Neural progenitor cell (in vitro differentiated cells): ENCODE results near the gene UEVLD. TPM values are rescaled to one million over a fixed set of nuclear protein-coding genes. Genes with fewer than 3 reads are reported as not detected.

Experiments used
- DNase-seq: peaks from one replicate; pipeline ENCODE4 v3.0.0-alpha.2; 2016; ENCODE audit warnings: low spot score
- H2AFZ ChIP-seq: fragments of 200-600 bp; sonication (generic); replicated peaks from 2 replicates; pipeline ENCODE4 v1.6.1; 2016; ENCODE audit warnings: antibody characterized with exemption
- H3F3A ChIP-seq: fragments of 200-600 bp; sonication (generic); 2 replicates; pipeline ENCODE4 v1.6.1; 2016; ENCODE audit warnings: antibody characterized with exemption, low read depth
- H3K27ac ChIP-seq: fragments of 200-600 bp; sonication (generic); 2 replicates; pipeline ENCODE4 v1.5.1; 2016; ENCODE audit warnings: mild to moderate bottlenecking
- H3K27me3 ChIP-seq: fragments of 200-600 bp; sonication (generic); 2 replicates; pipeline ENCODE4 v1.6.1; 2016; ENCODE audit warnings: mild to moderate bottlenecking, moderate library complexity
- H3K36me3 ChIP-seq: fragments of 200-600 bp; sonication (generic); 2 replicates; pipeline ENCODE4 v1.5.1; 2016
- H3K4me1 ChIP-seq: fragments of 200-600 bp; sonication (generic); 2 replicates; pipeline ENCODE4 v1.6.1; 2016; ENCODE audit warnings: mixed run types
- H3K4me2 ChIP-seq: fragments of 200-600 bp; sonication (generic); 2 replicates; pipeline ENCODE4 v1.6.1; 2016
- H3K4me3 ChIP-seq: fragments of 200-600 bp; sonication (generic); 2 replicates; pipeline ENCODE4 v1.5.1; 2016
- H3K79me2 ChIP-seq: fragments of 200-600 bp; sonication (generic); 2 replicates; pipeline ENCODE4 v1.6.1; 2016; ENCODE audit warnings: low read depth
- H3K9ac ChIP-seq: fragments of 200-600 bp; sonication (generic); 2 replicates; pipeline ENCODE4 v1.6.1; 2016
- H3K9me3 ChIP-seq: fragments of 200-600 bp; sonication (generic); 2 replicates; pipeline ENCODE4 v1.5.1; 2016; ENCODE audit warnings: low read depth
- H4K20me1 ChIP-seq: fragments of 200-600 bp; sonication (generic); 2 replicates; pipeline ENCODE4 v1.6.1; 2016; ENCODE audit warnings: low read depth
- H3K27ac Mint-ChIP-seq: 3 replicates; pipeline ENCODE4 v1.8.0; 2021; ENCODE audit warnings: mixed read lengths
- H3K27me3 Mint-ChIP-seq: 2 replicates; pipeline ENCODE4 v1.8.0; 2022; ENCODE audit warnings: low read depth, mild to moderate bottlenecking, inconsistent platforms, moderate library complexity, mixed read lengths; ENCODE audit not compliant: insufficient read depth
- H3K36me3 Mint-ChIP-seq: 3 replicates; pipeline ENCODE4 v1.8.0; 2021; ENCODE audit warnings: mixed read lengths
- H3K4me1 Mint-ChIP-seq: 3 replicates; pipeline ENCODE4 v1.8.0; 2021; ENCODE audit warnings: mixed read lengths
- H3K4me3 Mint-ChIP-seq: 3 replicates; pipeline ENCODE4 v1.8.0; 2021; ENCODE audit warnings: mild to moderate bottlenecking, moderate library complexity, mixed read lengths
- H3K9me3 Mint-ChIP-seq: 3 replicates; pipeline ENCODE4 v1.8.0; 2020; ENCODE audit warnings: mixed read lengths
- CTCF ChIP-seq: fragments of 200-600 bp; sonication (generic); IDR thresholded peaks from 2 replicates; pipeline ENCODE4 v1.5.1; 2017; ENCODE audit warnings: antibody characterized with exemption, mild to moderate bottlenecking
- EZH2 ChIP-seq: fragments of 200-600 bp; sonication (generic); IDR thresholded peaks from 2 replicates; pipeline ENCODE4 v1.6.1; 2017; ENCODE audit warnings: antibody characterized with exemption, mild to moderate bottlenecking, moderate library complexity
- EZH2phosphoT487 ChIP-seq: fragments of 200-600 bp; sonication (generic); IDR thresholded peaks from 2 replicates; pipeline ENCODE4 v1.6.1; 2017; ENCODE audit warnings: antibody characterized with exemption
- total RNA-seq: library from RNA; depleted of rRNA; stranded (reverse); fragments of >200 nt; gene quantifications from 2 replicates; pipeline ENCODE4 v1.2.3, GENCODE V29; 2015; ENCODE audit warnings: low replicate concordance

The UEVLD gene
- total RNA-seq, 1 donor from 2014 or later, result 20.4 TPM

DNA sequence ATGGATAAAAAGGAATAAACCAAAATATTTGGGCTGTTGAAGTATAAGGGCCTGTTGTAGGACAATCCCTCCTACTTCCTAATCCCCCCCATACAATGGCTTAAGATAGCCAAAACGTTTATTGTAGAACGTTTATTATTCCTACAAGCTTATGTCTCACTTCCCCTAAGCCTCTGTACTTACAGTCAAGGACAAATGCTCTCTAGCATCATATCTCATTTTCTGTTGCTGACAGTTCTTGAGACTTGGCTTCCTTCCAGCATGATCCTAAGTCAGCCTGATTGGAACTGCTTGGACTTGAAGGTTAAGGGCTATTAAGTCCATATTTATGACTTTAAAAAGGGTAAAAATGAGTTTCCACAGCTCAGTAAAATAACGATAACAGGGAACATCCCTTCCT, 19.8 kb upstream of the UEVLD start:
- Histone ChIP-seq H3K27ac (no peak overlapping the region), H3K36me3 (peaks cover 4% of the 10 kb centered on the region), H3K79me2 (no peaks in the 10 kb centered on the region), H4K20me1 (no peaks in the 10 kb centered on the region), H3K9me3 (no peaks in the 10 kb centered on the region), H3K4me2 (no peak overlapping the region), H3K4me1 (no peaks in the 10 kb centered on the region), H3K4me3 (no peak overlapping the region), H3K27me3 (no peaks in the 10 kb centered on the region), H2AFZ (no peak overlapping the region), H3K9ac (no peak overlapping the region), H3F3A (no peaks in the 10 kb centered on the region)
- Mint-ChIP-seq H3K27ac (no peak overlapping the region), H3K4me3 (no peak overlapping the region), H3K36me3 (peaks cover 6% of the 10 kb centered on the region), H3K27me3 (no peaks in the 10 kb centered on the region), H3K9me3 (no peaks in the 10 kb centered on the region), H3K4me1 (no peaks in the 10 kb centered on the region)
- no peak for DNase-seq
- TF ChIP-seq EZH2phosphoT487 (no peak), CTCF (no peak), EZH2 (no peak)

DNA sequence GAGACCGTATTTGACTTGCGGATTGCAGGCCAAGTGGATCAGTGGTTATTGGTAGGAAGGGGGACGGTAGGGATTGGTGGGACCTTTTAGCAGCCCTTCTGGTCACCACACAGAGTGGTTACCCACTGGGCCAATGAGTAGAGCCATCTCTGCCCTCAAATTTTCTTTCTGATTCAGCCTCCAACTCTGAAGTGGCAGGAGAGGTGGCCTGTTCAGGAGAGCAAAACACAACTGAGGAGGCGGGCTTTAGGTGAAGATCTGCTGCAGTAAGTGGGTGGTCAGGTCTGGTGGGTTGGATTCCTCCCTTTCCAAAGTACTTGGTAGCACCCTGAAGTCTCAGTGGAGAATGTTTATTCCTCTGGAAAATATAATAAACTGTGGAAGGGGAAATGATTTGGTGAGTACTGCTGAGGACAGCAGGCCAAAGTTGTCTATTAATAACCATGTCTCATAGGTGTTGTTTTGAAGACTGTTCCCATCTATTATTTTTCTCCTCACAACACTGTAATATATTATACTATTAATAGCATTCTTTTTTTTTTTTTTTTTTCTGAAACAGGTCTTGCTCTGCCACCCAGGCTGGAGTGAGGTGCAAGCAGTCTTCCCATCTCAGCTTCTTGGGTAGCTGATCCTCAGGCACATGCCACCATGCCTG, 12.5 kb upstream of the UEVLD start:
- TF ChIP-seq EZH2phosphoT487, result no peak
- TF ChIP-seq CTCF, result no peak
- TF ChIP-seq EZH2, result no peak
- Histone ChIP-seq H2AFZ (no peak overlapping the region), H3K79me2 (no peaks in the 10 kb centered on the region), H3K9ac (no peak overlapping the region), H4K20me1 (no peaks in the 10 kb centered on the region), H3K4me1 (no peaks in the 10 kb centered on the region), H3F3A (no peaks in the 10 kb centered on the region), H3K4me3 (no peak overlapping the region), H3K9me3 (no peaks in the 10 kb centered on the region), H3K4me2 (no peak overlapping the region), H3K27me3 (no peaks in the 10 kb centered on the region), H3K36me3 (no peaks in the 10 kb centered on the region), H3K27ac (no peak overlapping the region)
- H3K9me3 Mint-ChIP-seq, result no peaks in the 10 kb centered on the region
- H3K36me3 Mint-ChIP-seq, result peaks cover 2% of the 10 kb centered on the region
- H3K4me1 Mint-ChIP-seq, result no peaks in the 10 kb centered on the region
- DNase-seq, result no peak
- H3K27me3 Mint-ChIP-seq, result no peaks in the 10 kb centered on the region
- no peak overlapping the region for H3K4me3 Mint-ChIP-seq
- no peak overlapping the region for H3K27ac Mint-ChIP-seq

GRCh38 chr11:18599739-18600230, 11.3 kb upstream of the UEVLD start, which contains the start of gene MISFA:
TSS of gene MISFA (plus strand) at chr11:18599789. CDS start at chr11:18599929, 140 bp downstream.
- H3K36me3 Mint-ChIP-seq, result peaks cover 5% of the 10 kb centered on the region
- Histone ChIP-seq H4K20me1 (no peaks in the 10 kb centered on the region), H3K4me3 (no peak within 1 kb of the TSS), H3K27me3 (no peaks in the 10 kb centered on the region), H3K4me2 (no peak within 1 kb of the TSS), H3K79me2 (no peaks in the 10 kb centered on the region), H3F3A (no peaks in the 10 kb centered on the region), H2AFZ (no peak within 1 kb of the TSS), H3K4me1 (no peaks in the 10 kb centered on the region), H3K36me3 (no peaks in the 10 kb centered on the region), H3K27ac (no peak within 1 kb of the TSS), H3K9me3 (no peaks in the 10 kb centered on the region), H3K9ac (no peak within 1 kb of the TSS)
- no peak for DNase-seq
- no peaks in the 10 kb centered on the region for H3K27me3 Mint-ChIP-seq
- no peak within 1 kb of the TSS for H3K4me3 Mint-ChIP-seq
- TF ChIP-seq EZH2phosphoT487 (no peak), EZH2 (no peak), CTCF (no peak)
- H3K9me3 Mint-ChIP-seq, result no peaks in the 10 kb centered on the region
- no peaks in the 10 kb centered on the region for H3K4me1 Mint-ChIP-seq
- H3K27ac Mint-ChIP-seq, result no peak within 1 kb of the TSS
